Small intestine (tissue), 7 donors: ENCODE results near the gene WNT8A. TPM values are rescaled to one million over a fixed set of nuclear protein-coding genes. Genes with fewer than 3 reads are reported as not detected.
A peak's percentile ranks its signal among the peaks of the same experiment; 100 is the strongest.

ENCODE experiments used
- DNase-seq, 2 donors: peaks; one replicate each; pipeline versions ENCODE4 v3.0.0 to v3.0.0-alpha.2; 2013
- FAIRE-seq: peaks from 2 replicates; lab custom pipeline; 2012; peaks lifted over from hg19 to GRCh38; lab: Jason Lieb, UNC
- H3K27ac ChIP-seq, 3 donors: one replicate each; pipeline ENCODE4 v1.5.1; 2013; ENCODE audit warnings: low read length in 2 of 3, mild to moderate bottlenecking in 2 of 3, control low read depth in 1 of 3, inconsistent platforms in 1 of 3, low read depth in 1 of 3, moderate library complexity in 1 of 3
- H3K27me3 ChIP-seq, 3 donors: one replicate each; pipeline ENCODE4 v1.6.1; 2013; ENCODE audit warnings: low read length in 3 of 3, inconsistent platforms in 1 of 3; ENCODE audit not compliant: control insufficient read depth in 3 of 3, insufficient read depth in 3 of 3
- H3K36me3 ChIP-seq, 3 donors: one replicate each; pipeline ENCODE4 v1.6.1; 2013; ENCODE audit warnings: low read length in 3 of 3, inconsistent platforms in 1 of 3, low read depth in 1 of 3, mild to moderate bottlenecking in 1 of 3, moderate library complexity in 1 of 3; ENCODE audit not compliant: control insufficient read depth in 3 of 3, insufficient read depth in 2 of 3
- H3K4me1 ChIP-seq, 3 donors: one replicate each; pipeline ENCODE4 v1.6.1; 2013; ENCODE audit warnings: low read length in 2 of 3, inconsistent platforms in 1 of 3, low read depth in 1 of 3, mild to moderate bottlenecking in 1 of 3, moderate library complexity in 1 of 3; ENCODE audit not compliant: control insufficient read depth in 3 of 3, insufficient read depth in 2 of 3
- H3K4me3 ChIP-seq, 3 donors: one replicate each; pipeline ENCODE4 v1.5.1; 2013; ENCODE audit warnings: low read length in 3 of 3, control low read depth in 1 of 3, inconsistent platforms in 1 of 3, low read depth in 1 of 3, mild to moderate bottlenecking in 1 of 3, moderate library complexity in 1 of 3
- H3K9me3 ChIP-seq, 2 donors: one replicate each; pipeline ENCODE4 v1.6.1; 2013; ENCODE audit warnings: low read depth in 1 of 2, low read length in 1 of 2; ENCODE audit not compliant: control insufficient read depth in 2 of 2, insufficient read depth in 1 of 2
- WGBS, 3 donors: extraction: QIAGEN DNeasy Blood & Tissue Kit; methylation state at CpG; one replicate each; pipeline ENCODE4 v1.1.7; 2013; 5-methylcytosine and 5-hydroxymethylcytosine counted together
- polyA plus RNA-seq, 4 donors: library from polyadenylated mRNA; stranded (reverse) in 3 of 4; unstranded in 1 of 4; fragments of 200-250 nt in 3 of 4; fragments of 120-200 nt in 1 of 4; gene quantifications; one replicate each; pipeline versions ENCODE4 v1.2.1 to v1.2.3, GENCODE V29; 2013
- donor health status: healthy with polysubstance abuse.
- donor health status: control.
- donor health status: control.
- donor health status: Bipolar disorder and iron deficiency.
- donor health status: healthy.

The WNT8A gene
- polyA plus RNA-seq, 4 donors, result not detected

DNA sequence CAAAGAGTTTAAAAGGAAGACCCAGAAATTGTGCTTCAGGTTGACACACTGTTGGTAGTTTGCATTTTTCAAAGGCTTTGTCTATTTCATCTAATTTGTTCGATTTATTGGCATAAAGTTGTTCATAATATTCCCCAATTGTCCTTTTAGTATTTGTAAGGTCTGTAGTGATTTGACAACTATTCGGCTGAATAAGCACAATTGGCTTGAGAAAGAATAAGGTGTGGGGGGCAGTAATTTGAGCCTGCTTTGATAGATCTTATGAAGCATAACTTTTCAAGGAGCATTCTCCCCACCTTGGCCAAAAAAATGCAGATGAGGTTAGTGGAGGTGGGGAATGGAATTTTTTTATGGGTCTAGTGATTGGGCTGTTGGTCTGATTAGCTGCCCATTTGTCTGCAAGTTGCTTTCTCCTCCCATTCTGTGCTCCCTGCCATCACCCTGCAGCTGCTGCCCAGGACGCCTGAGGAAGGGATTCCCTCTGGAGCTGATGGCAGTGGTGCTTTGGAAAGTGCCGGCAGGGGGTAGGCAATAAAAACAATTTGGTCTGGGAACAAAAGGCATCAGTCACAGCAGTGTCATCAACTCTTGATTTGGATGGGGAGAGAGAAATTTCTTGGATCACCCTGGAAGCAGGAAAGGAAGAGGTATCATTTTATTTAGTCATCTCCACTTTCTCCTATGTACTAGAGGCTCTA is 26.6 kb downstream of the WNT8A start:
- H3K36me3 ChIP-seq, result no peaks in the 10 kb centered on the region
- DNase-seq (no peak), FAIRE-seq (no peak)
- WGBS, 3 donors, result 55 to 64% (median 62%) methylated on average over 4 of the region's 4 CpGs
- H3K27ac ChIP-seq, result no peak overlapping the region
- peaks cover 0 to 2% (median 0%) of the 10 kb centered on the region in 3 donors for H3K27me3 ChIP-seq
- H3K4me3 ChIP-seq, result no peak overlapping the region
- H3K9me3 ChIP-seq, result no peaks in the 10 kb centered on the region
- no peaks in the 10 kb centered on the region for H3K4me1 ChIP-seq

DNA sequence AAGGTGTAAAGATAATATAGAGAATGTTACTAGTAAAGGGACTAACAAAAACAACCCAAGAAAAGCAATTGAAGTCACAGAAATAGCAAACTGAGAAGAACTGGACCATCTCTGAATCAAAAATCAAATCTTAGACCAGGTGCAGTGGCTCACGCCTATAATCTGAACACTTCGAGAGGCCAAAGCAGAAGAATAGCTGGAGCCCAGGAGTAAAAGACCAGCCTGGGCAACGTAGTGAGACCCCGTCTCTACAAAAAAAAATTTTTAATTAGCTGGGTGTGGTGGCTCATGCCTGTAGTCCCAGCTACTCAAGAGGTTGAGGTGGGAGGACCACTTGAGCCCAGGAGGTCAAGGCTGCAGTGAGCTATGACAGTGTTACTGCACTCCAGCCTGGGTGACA is 27.3 kb downstream of the WNT8A start:
- 66 to 80% (median 70%) methylated on average over 4 of the region's 4 CpGs for whole genome bisulfite sequencing, 3 donors
- Histone ChIP-seq H3K27me3 (peaks cover 0 to 2% (median 0%) of the 10 kb centered on the region in 3 donors), H3K27ac (no peak overlapping the region), H3K9me3 (no peaks in the 10 kb centered on the region), H3K4me1 (no peaks in the 10 kb centered on the region), H3K4me3 (no peak overlapping the region), H3K36me3 (no peaks in the 10 kb centered on the region)
- DNase-seq (no peak), FAIRE-seq (no peak)

DNA sequence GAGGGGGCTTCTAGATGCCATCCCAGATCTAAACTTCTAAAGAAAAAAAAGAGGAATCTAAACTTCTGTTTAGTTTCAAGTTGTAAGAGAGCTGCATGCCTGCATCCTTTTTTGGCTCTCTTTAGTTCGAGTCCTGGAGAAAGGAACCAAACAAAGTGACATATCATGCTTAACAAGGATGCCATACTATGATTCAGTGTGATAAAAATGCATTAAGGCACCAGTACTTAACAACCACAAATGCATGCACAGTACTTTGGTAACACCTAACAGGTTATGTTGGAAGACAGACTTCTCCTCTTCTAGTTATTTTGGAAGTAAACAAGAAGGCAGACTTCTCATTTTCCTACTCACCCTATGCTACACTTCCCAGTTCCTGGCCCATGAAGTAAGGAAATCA is 28.1 kb downstream of the WNT8A start:
- no peak for DNase-seq
- WGBS, 3 donors, result 40 to 66% (median 48%) methylated on average over 1 of the region's 1 CpG
- FAIRE-seq, result no peak

DNA sequence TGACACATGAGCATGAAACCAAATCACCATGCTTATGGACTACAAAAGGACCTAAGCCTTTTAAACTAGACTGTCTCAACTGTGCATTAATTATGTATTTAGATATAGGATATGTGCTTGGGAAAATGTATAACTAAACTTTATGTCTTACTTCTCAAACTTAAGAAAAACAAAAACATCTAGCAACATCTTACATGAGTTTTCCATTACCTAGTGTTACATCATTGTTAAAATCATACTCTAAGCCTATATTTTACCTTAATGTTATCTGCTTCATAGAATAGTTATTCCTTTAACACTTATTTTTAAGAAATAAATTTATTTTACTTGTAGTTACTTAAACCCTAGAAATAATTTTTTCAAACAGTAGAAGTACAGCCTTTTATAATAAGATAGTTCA is 31.4 kb downstream of the WNT8A start:
- Histone ChIP-seq H3K27ac (no peak overlapping the region), H3K4me3 (no peak overlapping the region), H3K9me3 (no peaks in the 10 kb centered on the region), H3K27me3 (peaks cover 0 to 2% (median 0%) of the 10 kb centered on the region in 3 donors), H3K4me1 (no peaks in the 10 kb centered on the region), H3K36me3 (no peaks in the 10 kb centered on the region)
- FAIRE-seq, result peak; percentile 15
- no peak for DNase-seq

More for the DNA sequence above, 28.1 kb downstream of the WNT8A start:
- no peaks in the 10 kb centered on the region for H3K9me3 ChIP-seq
- no peak overlapping the region for H3K4me3 ChIP-seq
- H3K27ac ChIP-seq, result no peak overlapping the region
- no peaks in the 10 kb centered on the region for H3K36me3 ChIP-seq
- H3K4me1 ChIP-seq, result no peaks in the 10 kb centered on the region
- peaks cover 0 to 2% (median 0%) of the 10 kb centered on the region in 3 donors for H3K27me3 ChIP-seq

DNA sequence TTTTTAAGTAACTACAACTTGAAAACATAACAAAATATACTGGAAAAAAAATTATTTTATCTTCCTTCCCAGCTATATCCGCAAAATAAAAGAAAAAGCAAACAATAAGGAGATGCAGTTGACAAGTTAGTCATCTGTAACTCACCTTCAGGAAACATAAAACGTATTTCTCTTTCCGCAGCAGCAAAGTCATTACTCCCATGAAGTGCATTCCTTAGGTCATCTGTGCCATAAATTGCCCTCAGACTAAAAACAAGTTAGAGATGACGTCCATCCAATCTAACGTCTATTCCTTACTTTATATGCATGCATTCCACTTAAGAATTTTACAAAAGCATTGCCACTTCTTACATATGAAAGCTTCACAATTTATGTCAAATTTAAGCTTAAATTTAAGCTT is 44.5 kb downstream of the WNT8A start:
- H3K9me3 ChIP-seq, result no peaks in the 10 kb centered on the region
- no peak for FAIRE-seq

DNA sequence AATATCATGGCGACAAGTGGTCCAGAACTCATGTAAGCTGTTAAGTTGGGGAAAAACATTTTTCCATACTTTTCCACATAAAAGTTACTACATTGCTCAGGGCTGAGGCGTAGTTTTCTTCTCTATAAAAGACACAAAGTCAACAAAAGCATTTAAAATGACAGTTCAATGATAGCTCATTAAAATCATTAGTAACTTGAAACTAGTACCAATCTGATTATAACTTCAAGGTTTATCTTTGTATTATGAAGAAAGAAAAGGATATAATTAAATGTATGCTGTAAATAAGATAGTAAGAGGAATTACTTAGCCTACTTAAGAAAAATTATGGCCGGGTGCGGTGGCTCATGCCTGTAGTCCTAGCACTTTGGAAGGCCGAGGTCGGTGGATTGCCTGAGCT is 45.5 kb downstream of the WNT8A start:
- H3K27me3 ChIP-seq, result no peaks in the 10 kb centered on the region
- FAIRE-seq (no peak), DNase-seq (no peak)
- no peak overlapping the region for H3K27ac ChIP-seq
- no peaks in the 10 kb centered on the region for H3K4me1 ChIP-seq
- no peak overlapping the region for H3K4me3 ChIP-seq
- no peaks in the 10 kb centered on the region for H3K36me3 ChIP-seq
- H3K9me3 ChIP-seq, result no peaks in the 10 kb centered on the region
- 86 to 90% (median 89%) methylated on average over 6 of the region's 6 CpGs for WGBS, 3 donors

More for the DNA sequence above, 44.5 kb downstream of the WNT8A start:
- no peaks in the 10 kb centered on the region for H3K27me3 ChIP-seq
- H3K27ac ChIP-seq, result no peak overlapping the region
- no peak for DNase-seq
- no peaks in the 10 kb centered on the region for H3K36me3 ChIP-seq
- no peaks in the 10 kb centered on the region for H3K4me1 ChIP-seq
- 53 to 55% (median 53%) methylated on average over 5 of the region's 5 CpGs for WGBS, 3 donors
- no peak overlapping the region for H3K4me3 ChIP-seq

DNA sequence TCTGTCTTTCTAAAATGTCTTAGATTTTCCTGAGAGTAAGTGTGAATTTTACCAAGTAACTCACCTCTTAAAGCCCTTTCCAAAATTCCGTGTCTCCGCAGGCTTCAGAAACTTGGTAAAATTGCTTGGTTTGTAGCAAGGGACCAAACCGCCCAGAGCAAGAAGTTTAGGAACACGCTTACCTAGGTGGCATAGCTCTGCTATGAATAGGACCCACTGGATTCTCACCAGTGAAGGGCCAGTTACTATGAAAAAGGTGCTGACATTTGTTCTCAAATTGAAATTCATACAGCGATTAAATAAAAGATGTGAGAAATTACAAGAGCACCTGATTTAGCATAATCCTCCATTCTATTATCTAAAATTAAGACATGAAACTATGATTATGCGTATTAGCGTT is 48.7 kb downstream of the WNT8A start:
- Histone ChIP-seq H3K9me3 (no peaks in the 10 kb centered on the region), H3K27ac (no peak overlapping the region), H3K4me1 (no peaks in the 10 kb centered on the region), H3K27me3 (no peaks in the 10 kb centered on the region), H3K36me3 (no peaks in the 10 kb centered on the region), H3K4me3 (no peak overlapping the region)
- no peak for DNase-seq
- FAIRE-seq, result no peak
- WGBS, 3 donors, result 83 to 91% (median 86%) methylated on average over 7 of the region's 7 CpGs

DNA sequence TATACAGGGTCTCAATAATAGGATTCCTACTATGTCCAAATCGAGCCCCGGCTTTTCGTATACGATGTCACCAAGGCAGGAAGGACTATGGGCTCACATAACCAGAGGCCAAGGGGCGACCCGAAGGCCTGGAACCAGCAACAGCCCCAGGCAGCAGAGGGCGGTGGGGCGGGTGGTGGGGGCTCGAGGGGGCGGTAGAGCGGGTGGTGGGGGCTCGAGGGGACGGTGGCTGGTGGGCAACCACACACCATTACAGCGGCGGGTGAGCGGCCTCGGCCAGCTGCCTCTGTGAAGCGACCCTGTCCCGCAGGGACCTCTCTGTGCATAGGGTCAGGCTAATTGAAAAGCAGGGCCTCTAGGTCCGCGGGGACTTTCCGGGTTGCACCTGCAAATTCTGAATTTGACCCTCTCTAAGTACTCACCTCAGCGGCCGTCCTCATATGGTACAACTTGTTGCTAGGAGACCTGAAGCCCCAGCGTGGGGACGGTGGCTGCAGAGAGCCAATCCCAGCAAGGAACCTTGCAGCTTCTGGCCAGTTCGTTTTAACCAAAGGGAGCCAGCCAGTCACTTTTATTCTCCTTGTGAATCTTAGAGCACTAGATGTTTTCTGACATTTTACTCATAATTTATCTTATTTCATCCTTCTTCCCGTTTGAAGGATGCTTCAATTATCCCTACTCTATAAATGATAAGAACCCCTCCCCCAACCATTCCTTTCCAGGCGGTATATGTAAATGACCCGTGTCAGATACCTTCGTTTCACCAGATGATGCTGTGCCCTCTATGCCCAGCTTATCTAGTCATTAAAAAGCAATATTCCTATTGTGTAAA is 55.3 kb downstream of the WNT8A start, which contains the start of gene NME5:
NME5 (minus strand) TSS at position 480 of the 832 bp plus-strand sequence. CDS start 648 bp downstream, outside the sequence.
- H3K36me3 ChIP-seq, result no peaks in the 10 kb centered on the region
- peak; percentile 32 to 69 for DNase-seq
- no peak within 1 kb of the TSS for H3K27ac ChIP-seq
- WGBS, 3 donors, result 5 to 8% (median 8%) methylated on average over 24 to 31 of the region's 31 CpGs
- H3K4me3 ChIP-seq, result peak within 1 kb of the TSS; percentile 9 to 58 (median 38)
- H3K9me3 ChIP-seq, result no peaks in the 10 kb centered on the region
- H3K4me1 ChIP-seq, result no peaks in the 10 kb centered on the region
- H3K27me3 ChIP-seq, result no peaks in the 10 kb centered on the region
- FAIRE-seq, result no peak
